Mesendoderm (in vitro differentiated cells): Measurements from ENCODE around the gene SPEF1.
A peak's percentile ranks its signal among the peaks of the same experiment; 100 is the strongest.

Experiments used
- DNase-seq: peaks from one replicate; pipeline ENCODE4 v3.0.0; 2013
- H2AK5ac ChIP-seq: 2 replicates; pipeline ENCODE4 v1.6.1; 2013; ENCODE audit warnings: low read length, inconsistent platforms
- H2BK120ac ChIP-seq: 2 replicates; pipeline ENCODE4 v1.6.1; 2013; ENCODE audit warnings: low read depth, mild to moderate bottlenecking, low read length, moderate library complexity, mixed read lengths
- H2BK15ac ChIP-seq: replicated peaks from 2 replicates; pipeline ENCODE4 v1.6.1; 2013; ENCODE audit warnings: low read depth, mild to moderate bottlenecking, moderate library complexity
- H2BK5ac ChIP-seq: 2 replicates; pipeline ENCODE4 v1.6.1; 2013; ENCODE audit warnings: low read length, inconsistent platforms
- H3K18ac ChIP-seq: 2 replicates; pipeline ENCODE4 v1.6.1; 2013; ENCODE audit warnings: mild to moderate bottlenecking, low read length, mixed read lengths
- H3K23ac ChIP-seq: one replicate; pipeline ENCODE4 v1.6.1; 2013; ENCODE audit warnings: low read length
- H3K27ac ChIP-seq: 2 replicates; pipeline ENCODE4 v1.5.1; 2013; ENCODE audit warnings: low read depth, mild to moderate bottlenecking, inconsistent platforms, low read length, moderate library complexity
- H3K27me3 ChIP-seq: 2 replicates; pipeline ENCODE4 v1.6.1; 2013; ENCODE audit warnings: low read length, control low read depth, mild to moderate bottlenecking, inconsistent platforms; ENCODE audit not compliant: insufficient read depth, poor library complexity
- H3K36me3 ChIP-seq: 2 replicates; pipeline ENCODE4 v1.6.1; 2013; ENCODE audit warnings: low read length, inconsistent platforms; ENCODE audit not compliant: control insufficient read depth, insufficient read depth
- H3K4ac ChIP-seq: one replicate; pipeline ENCODE4 v1.6.1; 2013; ENCODE audit warnings: low read depth, mild to moderate bottlenecking, low read length, moderate library complexity
- H3K4me1 ChIP-seq: 2 replicates; pipeline ENCODE4 v1.6.1; 2013; ENCODE audit warnings: low read depth, low read length, inconsistent platforms; ENCODE audit not compliant: control insufficient read depth
- H3K4me2 ChIP-seq: 2 replicates; pipeline ENCODE4 v1.6.1; 2013; ENCODE audit warnings: low read length
- H3K4me3 ChIP-seq: 2 replicates; pipeline ENCODE4 v1.5.1; 2013; ENCODE audit warnings: mild to moderate bottlenecking, low read length
- H3K56ac ChIP-seq: one replicate; pipeline ENCODE4 v1.6.1; 2013; ENCODE audit warnings: low read length
- H3K79me1 ChIP-seq: 2 replicates; pipeline ENCODE4 v1.6.1; 2013; ENCODE audit warnings: low read length, inconsistent platforms
- H3K79me2 ChIP-seq: 2 replicates; pipeline ENCODE4 v1.6.1; 2013; ENCODE audit warnings: mild to moderate bottlenecking, low read length; ENCODE audit not compliant: control insufficient read depth, insufficient read depth
- H3K9ac ChIP-seq: 2 replicates; pipeline ENCODE4 v1.6.1; 2013; ENCODE audit warnings: low read length, inconsistent platforms
- H4K5ac ChIP-seq: one replicate; pipeline ENCODE4 v1.6.1; 2013; ENCODE audit warnings: low read length
- H4K8ac ChIP-seq: one replicate; pipeline ENCODE4 v1.6.1; 2013; ENCODE audit warnings: low read depth, mild to moderate bottlenecking, control low read depth, low read length, moderate library complexity
- WGBS: extraction: QIAGEN DNeasy Blood & Tissue Kit; methylation state at CpG from one replicate; pipeline ENCODE4 v1.1.7; 2013; ENCODE audit warnings: low lambda C conversion rate, missing lambda C conversion rate; ENCODE audit not compliant: insufficient coverage; ENCODE audit errors: extremely low coverage; 5-methylcytosine and 5-hydroxymethylcytosine counted together

Gene SPEF1

GRCh38 chr20:3753501-3754275 is 27.6 kb downstream of the SPEF1 start:
- H2BK120ac ChIP-seq, result no peak overlapping the region
- H3K9ac ChIP-seq, result no peak overlapping the region
- no peaks in the 10 kb centered on the region for H3K79me2 ChIP-seq
- no peaks in the 10 kb centered on the region for H3K36me3 ChIP-seq
- no peak overlapping the region for H2AK5ac ChIP-seq
- H3K23ac ChIP-seq, result no peak overlapping the region
- H3K27me3 ChIP-seq, result peaks cover 5% of the 10 kb centered on the region
- no peak overlapping the region for H2BK15ac ChIP-seq
- no peak overlapping the region for H3K27ac ChIP-seq
- H3K56ac ChIP-seq, result no peak overlapping the region
- H3K79me1 ChIP-seq, result no peaks in the 10 kb centered on the region
- no peak overlapping the region for H3K18ac ChIP-seq
- no peak overlapping the region for H4K5ac ChIP-seq
- no peak overlapping the region for H2BK5ac ChIP-seq
- H4K8ac ChIP-seq, result no peak overlapping the region
- no peak overlapping the region for H3K4me2 ChIP-seq
- H3K4me1 ChIP-seq, result peaks cover 2% of the 10 kb centered on the region
- no CpG with 5 or more reads among the region's 26 CpGs for WGBS
- no peak overlapping the region for H3K4ac ChIP-seq
- no peak overlapping the region for H3K4me3 ChIP-seq
- no peak for DNase-seq

- H3K79me1 ChIP-seq, result no peaks in the 10 kb centered on the region
- no peak overlapping the region for H3K27ac ChIP-seq
- no peak overlapping the region for H4K5ac ChIP-seq
- H2AK5ac ChIP-seq, result no peak overlapping the region
- peaks cover 2% of the 10 kb centered on the region for H3K4me1 ChIP-seq
- H3K27me3 ChIP-seq, result peaks cover 5% of the 10 kb centered on the region
- no peaks in the 10 kb centered on the region for H3K36me3 ChIP-seq
- no peak overlapping the region for H3K4ac ChIP-seq
- no peak overlapping the region for H4K8ac ChIP-seq
- H3K18ac ChIP-seq, result no peak overlapping the region
- no peak overlapping the region for H3K4me3 ChIP-seq
- H3K79me2 ChIP-seq, result no peaks in the 10 kb centered on the region
- no peak overlapping the region for H2BK120ac ChIP-seq
- H3K4me2 ChIP-seq, result no peak overlapping the region
- H2BK5ac ChIP-seq, result no peak overlapping the region
- no peak overlapping the region for H3K56ac ChIP-seq
- no CpG with 5 or more reads among the region's 4 CpGs for WGBS
- no peak overlapping the region for H2BK15ac ChIP-seq
- no peak overlapping the region for H3K9ac ChIP-seq
- peak; percentile 83 for DNase-seq
- H3K23ac ChIP-seq, result no peak overlapping the region
Observed at GRCh38 chr20:3753098-3753497, 28.1 kb downstream of the SPEF1 start.

DNA sequence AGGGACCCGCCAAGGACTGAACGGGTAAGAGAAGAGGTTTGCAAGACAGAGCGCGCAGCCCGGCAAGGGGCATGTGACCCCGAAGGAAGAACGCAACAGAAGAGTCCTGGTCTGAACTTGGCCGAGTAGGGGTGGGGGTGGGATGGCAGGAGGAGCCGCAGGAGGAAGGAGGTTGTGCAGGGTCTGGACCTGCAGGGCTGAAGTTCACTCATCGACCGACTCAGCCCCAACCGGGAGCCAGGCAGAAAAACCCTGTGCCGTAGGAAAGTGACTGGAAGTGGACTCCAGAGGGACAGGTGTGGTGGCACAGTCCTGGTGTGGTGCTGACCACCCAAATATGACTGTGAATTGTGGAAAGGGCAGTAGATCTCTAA is 28.9 kb downstream of the SPEF1 start:
- Histone ChIP-seq H2BK5ac (no peak overlapping the region), H3K18ac (no peak overlapping the region), H3K27ac (no peak overlapping the region), H2AK5ac (no peak overlapping the region), H4K5ac (no peak overlapping the region), H3K4ac (no peak overlapping the region), H3K36me3 (no peaks in the 10 kb centered on the region), H4K8ac (no peak overlapping the region), H2BK15ac (no peak overlapping the region), H3K27me3 (peaks cover 5% of the 10 kb centered on the region), H3K4me2 (peak overlapping the region; percentile 67), H3K4me3 (no peak overlapping the region), H3K79me1 (no peaks in the 10 kb centered on the region), H3K9ac (peak overlapping the region; percentile 17), H3K56ac (no peak overlapping the region), H2BK120ac (no peak overlapping the region), H3K79me2 (no peaks in the 10 kb centered on the region), H3K23ac (no peak overlapping the region), H3K4me1 (peaks cover 2% of the 10 kb centered on the region)
- no CpG with 5 or more reads among the region's 13 CpGs for WGBS
- DNase-seq, result no peak

GRCh38 chr20:3751675-3752385 is 29.4 kb downstream of the SPEF1 start:
- Histone ChIP-seq H3K27me3 (peaks cover 5% of the 10 kb centered on the region), H4K8ac (no peak overlapping the region), H3K9ac (peak overlapping the region; percentile 42), H3K79me1 (no peaks in the 10 kb centered on the region), H3K4me3 (no peak overlapping the region), H3K4ac (no peak overlapping the region), H2BK15ac (no peak overlapping the region), H2BK5ac (no peak overlapping the region), H2BK120ac (no peak overlapping the region), H3K4me1 (peaks cover 2% of the 10 kb centered on the region), H3K27ac (no peak overlapping the region), H3K36me3 (no peaks in the 10 kb centered on the region), H4K5ac (no peak overlapping the region), H3K56ac (peak overlapping the region; percentile 34), H3K23ac (no peak overlapping the region), H3K18ac (no peak overlapping the region), H2AK5ac (no peak overlapping the region), H3K4me2 (peak overlapping the region; percentile 67), H3K79me2 (no peaks in the 10 kb centered on the region)
- peak; percentile 74 for DNase-seq
- no CpG with 5 or more reads among the region's 95 CpGs for WGBS

- no peak overlapping the region for H4K8ac ChIP-seq
- H3K27ac ChIP-seq, result no peak overlapping the region
- no peak for DNase-seq
- peak overlapping the region; percentile 42 for H3K9ac ChIP-seq
- peaks cover 5% of the 10 kb centered on the region for H3K27me3 ChIP-seq
- H2BK120ac ChIP-seq, result no peak overlapping the region
- no peak overlapping the region for H3K4me3 ChIP-seq
- peaks cover 2% of the 10 kb centered on the region for H3K4me1 ChIP-seq
- H3K36me3 ChIP-seq, result no peaks in the 10 kb centered on the region
- H3K23ac ChIP-seq, result no peak overlapping the region
- no peaks in the 10 kb centered on the region for H3K79me2 ChIP-seq
- H3K56ac ChIP-seq, result peak overlapping the region; percentile 34
- no peak overlapping the region for H3K4ac ChIP-seq
- H2BK15ac ChIP-seq, result no peak overlapping the region
- H4K5ac ChIP-seq, result no peak overlapping the region
- H3K79me1 ChIP-seq, result no peaks in the 10 kb centered on the region
- peak overlapping the region; percentile 67 for H3K4me2 ChIP-seq
- no peak overlapping the region for H3K18ac ChIP-seq
- no peak overlapping the region for H2BK5ac ChIP-seq
- H2AK5ac ChIP-seq, result no peak overlapping the region
- no CpG with 5 or more reads among the region's 31 CpGs for WGBS
Observed at GRCh38 chr20:3751305-3751674, 30.0 kb downstream of the SPEF1 start.
